Muscle of leg (tissue), 11 donors: ENCODE data around the gene KCNN1. TPM values are rescaled to one million over a fixed set of nuclear protein-coding genes. Genes with fewer than 3 reads are reported as not detected.

Experiments
- DNase-seq: peaks from one replicate; pipeline ENCODE4 v3.0.0; 2013
- H3K27ac ChIP-seq: one replicate; pipeline ENCODE4 v1.5.1; 2013; ENCODE audit warnings: mild to moderate bottlenecking, low read length, control low read depth
- H3K27me3 ChIP-seq: one replicate; pipeline ENCODE4 v1.6.1; 2013; ENCODE audit warnings: low read length; ENCODE audit not compliant: control insufficient read depth, insufficient read depth
- H3K36me3 ChIP-seq: one replicate; pipeline ENCODE4 v1.6.1; 2013; ENCODE audit warnings: low read length; ENCODE audit not compliant: control insufficient read depth, insufficient read depth
- H3K4me1 ChIP-seq: one replicate; pipeline ENCODE4 v1.6.1; 2013; ENCODE audit warnings: low read length; ENCODE audit not compliant: control insufficient read depth, insufficient read depth
- H3K4me3 ChIP-seq: one replicate; pipeline ENCODE4 v1.5.1; 2013; ENCODE audit warnings: low read length, control low read depth
- H3K9me3 ChIP-seq: replicated peaks from 2 replicates; pipeline ENCODE4 v1.6.1; 2013; ENCODE audit warnings: low read depth, low read length; ENCODE audit not compliant: control insufficient read depth
- WGBS: methylation state at CpG from one replicate; pipeline ENCODE4 v1.1.5; 2013; ENCODE audit warnings: missing lambda C conversion rate; ENCODE audit not compliant: insufficient coverage; 5-methylcytosine and 5-hydroxymethylcytosine counted together
- polyA plus RNA-seq, 8 donors: library from polyadenylated mRNA; unstranded; fragments of 120-200 nt; gene quantifications; one replicate each; pipeline versions ENCODE4 v1.2.1 to v1.2.3, GENCODE V29; 2013; ENCODE audit warnings: inconsistent platforms in 1 of 8, low replicate concordance in 1 of 8; ENCODE audit not compliant: insufficient read length in 8 of 8, insufficient read depth in 1 of 8
- total RNA-seq: library from RNA; stranded (reverse); fragments of 120-200 nt; gene quantifications from one replicate; pipeline ENCODE4 v1.2.4, GENCODE V29; 2013

The KCNN1 gene
- total and polyA plus RNA-seq, 9 donors: 0.65 to 2.5 (median 1.3) TPM

GRCh38 chr19:17947815-17948513 is 18.9 kb upstream of the KCNN1 start:
- Histone ChIP-seq H3K27ac (no peak overlapping the region), H3K4me3 (peak overlapping the region; percentile 51), H3K4me1 (peaks cover 59% of the 10 kb centered on the region), H3K9me3 (no peaks in the 10 kb centered on the region), H3K36me3 (peaks cover 12% of the 10 kb centered on the region), H3K27me3 (peaks cover 45% of the 10 kb centered on the region)
- peak; percentile 98 for DNase-seq
- under 1% methylated on average over 58 of the region's 92 CpGs for WGBS

GRCh38 chr19:17948514-17948900 is 18.4 kb upstream of the KCNN1 start:
- Histone ChIP-seq H3K36me3 (peaks cover 9% of the 10 kb centered on the region), H3K4me3 (peak overlapping the region; percentile 36), H3K9me3 (no peaks in the 10 kb centered on the region), H3K4me1 (peaks cover 59% of the 10 kb centered on the region), H3K27me3 (peaks cover 50% of the 10 kb centered on the region), H3K27ac (no peak overlapping the region)
- peak; percentile 67 for DNase-seq
- WGBS: 1% methylated on average over 9 of the region's 16 CpGs

- peaks cover 3% of the 10 kb centered on the region for H3K36me3 ChIP-seq
- peak; percentile 38 for DNase-seq
- H3K4me1 ChIP-seq: peaks cover 52% of the 10 kb centered on the region
- peaks cover 57% of the 10 kb centered on the region for H3K27me3 ChIP-seq
- no peaks in the 10 kb centered on the region for H3K9me3 ChIP-seq
- H3K27ac ChIP-seq: no peak overlapping the region
- WGBS: 18% methylated on average over 39 of the region's 49 CpGs
- no peak overlapping the region for H3K4me3 ChIP-seq
These were observed 17.7 kb upstream of the KCNN1 start for GRCh38 chr19:17948931-17949930.

GRCh38 chr19:17949956-17950309 is 17.0 kb upstream of the KCNN1 start:
- H3K27me3 ChIP-seq: peaks cover 64% of the 10 kb centered on the region
- no peaks in the 10 kb centered on the region for H3K9me3 ChIP-seq
- no peak overlapping the region for H3K4me3 ChIP-seq
- 6% methylated on average over 6 of the region's 11 CpGs for WGBS
- DNase-seq: no peak
- H3K27ac ChIP-seq: no peak overlapping the region
- peaks cover 49% of the 10 kb centered on the region for H3K4me1 ChIP-seq
- H3K36me3 ChIP-seq: peaks cover 3% of the 10 kb centered on the region

GRCh38 chr19:17950310-17951156 is 16.4 kb upstream of the KCNN1 start:
- peak; percentile 34 for DNase-seq
- Histone ChIP-seq H3K4me3 (no peak overlapping the region), H3K27me3 (peaks cover 66% of the 10 kb centered on the region), H3K36me3 (no peaks in the 10 kb centered on the region), H3K4me1 (peaks cover 49% of the 10 kb centered on the region), H3K9me3 (no peaks in the 10 kb centered on the region), H3K27ac (no peak overlapping the region)
- 2% methylated on average over 15 of the region's 48 CpGs for WGBS

GRCh38 chr19:17951157-17951989 is 15.5 kb upstream of the KCNN1 start:
- Histone ChIP-seq H3K27ac (no peak overlapping the region), H3K27me3 (peaks cover 70% of the 10 kb centered on the region), H3K9me3 (no peaks in the 10 kb centered on the region), H3K36me3 (no peaks in the 10 kb centered on the region), H3K4me1 (peaks cover 49% of the 10 kb centered on the region), H3K4me3 (no peak overlapping the region)
- 2% methylated on average over 19 of the region's 33 CpGs for WGBS
- no peak for DNase-seq

- no peaks in the 10 kb centered on the region for H3K36me3 ChIP-seq
- H3K9me3 ChIP-seq: no peaks in the 10 kb centered on the region
- H3K4me1 ChIP-seq: peaks cover 45% of the 10 kb centered on the region
- H3K27ac ChIP-seq: no peak overlapping the region
- DNase-seq: no peak
- no peak overlapping the region for H3K4me3 ChIP-seq
- under 1% methylated on average over 44 of the region's 68 CpGs for WGBS
- H3K27me3 ChIP-seq: peaks cover 75% of the 10 kb centered on the region
These were observed 14.6 kb upstream of the KCNN1 start for GRCh38 chr19:17951990-17952976.

- WGBS: 51% methylated on average over 5 of the region's 7 CpGs
- no peak overlapping the region for H3K4me3 ChIP-seq
- DNase-seq: no peak
- no peaks in the 10 kb centered on the region for H3K36me3 ChIP-seq
- peaks cover 43% of the 10 kb centered on the region for H3K4me1 ChIP-seq
- H3K9me3 ChIP-seq: no peaks in the 10 kb centered on the region
- peaks cover 82% of the 10 kb centered on the region for H3K27me3 ChIP-seq
- no peak overlapping the region for H3K27ac ChIP-seq
These were observed 13.5 kb upstream of the KCNN1 start for GRCh38 chr19:17953316-17953801.
